Activated T-cell treated with anti-CD3 and anti-CD28 coated beads, Interleukin-2, amount 50 U/mL, for 1 hour (primary cell): ENCODE results near the gene OR2T12.
"Not testable (repeated sequence)": the region's sequence is repeated elsewhere in the genome, so short reads cannot be mapped to it uniquely, and the experiment has no call there.

Experiments used
- DNase-seq: peaks from one replicate; pipeline ENCODE4 v3.0.0-alpha.2; 2020

OR2T12 gene, protein sequence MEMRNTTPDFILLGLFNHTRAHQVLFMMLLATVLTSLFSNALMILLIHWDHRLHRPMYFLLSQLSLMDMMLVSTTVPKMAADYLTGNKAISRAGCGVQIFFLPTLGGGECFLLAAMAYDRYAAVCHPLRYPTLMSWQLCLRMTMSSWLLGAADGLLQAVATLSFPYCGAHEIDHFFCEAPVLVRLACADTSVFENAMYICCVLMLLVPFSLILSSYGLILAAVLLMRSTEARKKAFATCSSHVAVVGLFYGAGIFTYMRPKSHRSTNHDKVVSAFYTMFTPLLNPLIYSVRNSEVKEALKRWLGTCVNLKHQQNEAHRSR

GRCh38 chr1:248303324-248303723, at the start of gene OR2T12:
Gene OR2T12 (minus strand): TSS chr1:248303424. CDS start chr1:248295578, 7,846 bp downstream.
- DNase-seq: no peak

GRCh38 chr1:248348475-248348874, 45.3 kb upstream of the OR2T12 start, which contains the start of gene OR14C36:
Gene OR14C36 (plus strand): TSS chr1:248348775. CDS start chr1:248348775, 0 bp downstream.
- DNase-seq: no peak

DNA sequence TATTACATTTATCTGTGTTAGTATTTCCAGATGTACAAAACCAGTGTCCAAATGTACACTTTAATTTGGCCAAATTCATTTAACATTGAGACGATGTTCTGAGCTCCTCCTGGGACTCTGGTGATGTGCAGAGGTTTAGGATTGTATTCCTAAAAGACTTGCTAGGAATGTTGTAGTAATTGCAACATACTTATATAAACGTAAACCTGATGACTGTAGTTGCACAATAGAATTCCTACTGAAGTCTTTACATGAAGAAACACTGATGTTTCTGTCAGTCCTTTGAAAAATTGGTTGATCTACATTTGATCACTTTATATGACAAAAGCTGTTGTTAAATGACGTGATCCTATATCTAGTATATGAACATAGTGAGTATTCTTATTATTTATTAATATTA, 40.2 kb upstream of the OR2T12 start:
- DNase-seq: no peak

GRCh38 chr1:248324468-248324867, 21.2 kb upstream of the OR2T12 start, which contains the start of gene OR2M7:
Gene OR2M7 (minus strand): TSS chr1:248324568. CDS start chr1:248324568, 0 bp downstream.
- no peak for DNase-seq

DNA sequence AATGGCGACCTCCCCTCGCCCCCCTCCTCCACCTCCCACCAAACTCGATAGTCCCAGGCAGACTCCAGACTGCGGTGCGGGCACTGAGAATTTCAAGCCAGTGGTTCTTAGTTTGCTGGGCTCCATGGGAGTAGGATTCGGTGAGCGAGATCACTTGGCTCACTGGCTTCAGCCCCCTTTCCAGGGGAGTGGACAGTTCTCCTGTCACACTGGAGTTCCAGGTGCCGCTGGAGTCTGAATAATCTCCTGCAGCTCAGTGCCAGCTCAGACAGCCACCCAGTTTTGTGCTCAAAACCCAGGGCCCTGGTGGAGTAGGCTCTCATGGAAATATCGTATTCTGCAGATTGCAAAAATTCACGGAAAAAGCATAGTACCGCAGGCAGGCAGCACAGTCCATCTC, 13.6 kb upstream of the OR2T12 start:
- DNase-seq: no peak

- DNase-seq: not testable (repeated sequence)
Measured at GRCh38 chr1:248306740-248307139, 3.5 kb upstream of the OR2T12 start.

GRCh38 chr1:248306103-248306502, 2.9 kb upstream of the OR2T12 start:
- DNase-seq: no peak

- not testable (repeated sequence) for DNase-seq
Measured at GRCh38 chr1:248305672-248306071, 2.4 kb upstream of the OR2T12 start.

- DNase-seq: no peak
Measured at GRCh38 chr1:248288391-248288790, 14.8 kb downstream of the OR2T12 start.

DNA sequence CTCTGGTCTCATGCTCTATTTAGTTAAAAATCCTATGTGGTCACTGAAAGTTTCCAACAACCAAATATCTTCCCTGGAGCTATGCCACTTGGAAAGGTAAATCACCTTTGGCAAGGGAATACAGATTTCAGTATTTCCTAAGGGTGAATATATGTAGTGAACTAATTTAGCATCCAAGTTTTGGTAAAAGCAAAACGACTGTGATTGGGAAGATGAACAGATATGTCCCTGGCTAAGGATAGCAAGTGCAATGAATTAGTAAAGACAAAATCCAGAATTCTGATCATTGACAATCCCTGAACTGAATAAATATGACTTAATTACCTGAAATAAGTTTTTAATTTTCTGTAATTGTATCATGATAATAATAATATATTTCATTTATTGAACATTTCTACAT, 25.3 kb downstream of the OR2T12 start, which contains the start of gene OR2T33:
TSS of gene OR2T33 (minus strand) at position 101 of the 400 bp plus-strand sequence. CDS start 4,162 bp downstream, outside the sequence.
- no peak for DNase-seq

- not testable (repeated sequence) for DNase-seq
Measured at GRCh38 chr1:248273225-248273624, 30.0 kb downstream of the OR2T12 start.

DNA sequence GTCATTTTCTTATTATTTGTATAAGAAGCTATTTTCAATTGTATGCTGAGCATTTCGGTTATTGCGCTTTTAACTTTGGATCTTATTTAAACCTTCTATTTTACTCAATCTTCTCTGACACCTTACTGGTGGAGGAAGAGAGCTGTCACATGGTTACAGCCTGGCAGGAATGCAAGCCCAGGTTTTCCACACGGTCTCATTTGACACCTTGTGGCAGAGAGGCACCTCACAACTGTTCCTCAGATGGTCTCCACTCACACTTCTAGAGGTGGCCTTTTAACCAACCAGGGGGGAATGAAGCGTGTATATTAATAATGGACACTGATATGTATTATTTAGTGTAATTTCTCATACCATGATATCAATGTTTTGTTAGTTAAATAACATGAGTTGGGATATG, 35.0 kb downstream of the OR2T12 start:
- DNase-seq: no peak

- DNase-seq: not testable (repeated sequence)
Measured at GRCh38 chr1:248259309-248259708, 43.9 kb downstream of the OR2T12 start.

DNA sequence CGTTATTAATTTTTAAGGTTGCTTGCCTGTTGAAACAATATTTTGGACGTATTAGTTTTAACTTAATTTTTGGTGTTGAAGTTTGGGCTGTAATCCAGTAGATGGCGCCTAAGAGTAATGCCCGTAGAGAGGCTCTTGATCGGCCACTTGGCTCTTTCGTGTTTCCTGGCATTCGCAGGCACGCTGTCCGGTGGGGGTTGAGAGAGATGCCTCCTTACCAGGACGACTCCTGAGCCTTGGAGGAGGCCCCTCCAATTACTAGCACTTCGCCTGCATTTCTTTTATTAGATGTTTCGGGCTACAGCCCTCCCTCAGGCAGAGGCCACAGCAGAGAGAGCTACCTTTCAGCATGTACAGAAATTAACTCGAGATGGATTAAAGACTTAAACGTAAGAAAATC, 60.0 kb downstream of the OR2T12 start:
- peak; percentile 18 for DNase-seq
